Astrocyte (in vitro differentiated cells and primary cell): ENCODE measurements around the gene ZNF292. TPM values are rescaled to one million over a fixed set of nuclear protein-coding genes. Genes with fewer than 3 reads are reported as not detected.
A peak's percentile ranks its signal among the peaks of the same experiment; 100 is the strongest.
"Not testable (repeated sequence)": the region's sequence is repeated elsewhere in the genome, so short reads cannot be mapped to it uniquely, and the experiment has no call there.

Source experiments
- DNase-seq: peaks from one replicate; pipeline ENCODE4 v3.0.0-alpha.2; 2010; ENCODE audit warnings: low read depth
- FAIRE-seq: peaks from 2 replicates; lab custom pipeline; 2011; peaks lifted over from hg19 to GRCh38; lab: Jason Lieb, UNC
- H2AFZ ChIP-seq: 2 replicates; pipeline ENCODE4 v1.6.0; 2012; ENCODE audit warnings: low read depth, low read length, inconsistent platforms
- H3K27ac ChIP-seq: 2 replicates; pipeline ENCODE4 v1.5.1; 2011; ENCODE audit warnings: low read depth, low read length, inconsistent platforms
- H3K27me3 ChIP-seq: 2 replicates; pipeline ENCODE4 v1.6.0; 2011; ENCODE audit warnings: low read length, inconsistent platforms; ENCODE audit not compliant: insufficient read depth
- H3K36me3 ChIP-seq: 2 replicates; pipeline ENCODE4 v1.5.1; 2011; ENCODE audit warnings: low read length, inconsistent platforms; ENCODE audit not compliant: insufficient read depth
- H3K4me1 ChIP-seq: 2 replicates; pipeline ENCODE4 v1.5.1; 2011; ENCODE audit warnings: low read length, inconsistent platforms; ENCODE audit not compliant: insufficient read depth
- H3K4me2 ChIP-seq: 2 replicates; pipeline ENCODE4 v1.6.0; 2012; ENCODE audit warnings: low read length, inconsistent platforms
- H3K4me3 ChIP-seq: 2 replicates; pipeline ENCODE4 v1.5.1; 2011; ENCODE audit warnings: low read depth, mild to moderate bottlenecking, low read length, inconsistent platforms; ENCODE audit not compliant: insufficient read depth
- H3K79me2 ChIP-seq: 2 replicates; pipeline ENCODE4 v1.6.0; 2012; ENCODE audit warnings: mild to moderate bottlenecking, low read length, inconsistent platforms; ENCODE audit not compliant: insufficient read depth
- H3K9ac ChIP-seq: 2 replicates; pipeline ENCODE4 v1.6.0; 2012; ENCODE audit warnings: mild to moderate bottlenecking, low read length, inconsistent platforms
- H3K9me3 ChIP-seq: 2 replicates; pipeline ENCODE4 v1.5.1; 2012; ENCODE audit warnings: low read depth, mild to moderate bottlenecking, low read length, inconsistent platforms; ENCODE audit not compliant: insufficient read depth
- H4K20me1 ChIP-seq: 2 replicates; pipeline ENCODE4 v1.6.0; 2012; ENCODE audit warnings: low read length, inconsistent platforms; ENCODE audit not compliant: insufficient read depth
- H3K27ac Mint-ChIP-seq: one replicate; pipeline ENCODE4 v1.8.0; 2021; ENCODE audit warnings: mild to moderate bottlenecking, mixed read lengths; ENCODE audit not compliant: unreplicated experiment
- H3K27me3 Mint-ChIP-seq: one replicate; pipeline ENCODE4 v1.8.0; 2021; ENCODE audit warnings: low read depth, mixed read lengths; ENCODE audit not compliant: unreplicated experiment
- H3K36me3 Mint-ChIP-seq: one replicate; pipeline ENCODE4 v1.8.0; 2021; ENCODE audit warnings: low read depth, mixed read lengths; ENCODE audit not compliant: unreplicated experiment
- H3K4me1 Mint-ChIP-seq: one replicate; pipeline ENCODE4 v1.8.0; 2021; ENCODE audit warnings: low read depth, mixed read lengths; ENCODE audit not compliant: unreplicated experiment
- H3K4me3 Mint-ChIP-seq: one replicate; pipeline ENCODE4 v1.8.0; 2021; ENCODE audit warnings: mild to moderate bottlenecking, moderate library complexity, mixed read lengths; ENCODE audit not compliant: unreplicated experiment
- H3K9me3 Mint-ChIP-seq: one replicate; pipeline ENCODE4 v1.8.0; 2021; ENCODE audit warnings: mild to moderate bottlenecking, mixed read lengths; ENCODE audit not compliant: unreplicated experiment
- EZH2 ChIP-seq: IDR thresholded peaks from 2 replicates; pipeline ENCODE4 v1.6.1; 2012; ENCODE audit warnings: mild to moderate bottlenecking, low read length, inconsistent platforms; ENCODE audit not compliant: insufficient read depth
- total RNA-seq: library from RNA; stranded (reverse); gene quantifications from 2 replicates; pipeline ENCODE4 v1.2.1, GENCODE V29; 2021
- TF ChIP-seq, protein P1 (sequence below): IDR thresholded peaks from 2 replicates; pipeline ENCODE4 v1.5.1; 2011; ENCODE audit warnings: low read depth, mild to moderate bottlenecking, inconsistent platforms, low read length, moderate library complexity; ENCODE audit not compliant: insufficient read depth

The ZNF292 gene
- total RNA-seq, 1 donor from 2014 or later, result 31.5 TPM

DNA sequence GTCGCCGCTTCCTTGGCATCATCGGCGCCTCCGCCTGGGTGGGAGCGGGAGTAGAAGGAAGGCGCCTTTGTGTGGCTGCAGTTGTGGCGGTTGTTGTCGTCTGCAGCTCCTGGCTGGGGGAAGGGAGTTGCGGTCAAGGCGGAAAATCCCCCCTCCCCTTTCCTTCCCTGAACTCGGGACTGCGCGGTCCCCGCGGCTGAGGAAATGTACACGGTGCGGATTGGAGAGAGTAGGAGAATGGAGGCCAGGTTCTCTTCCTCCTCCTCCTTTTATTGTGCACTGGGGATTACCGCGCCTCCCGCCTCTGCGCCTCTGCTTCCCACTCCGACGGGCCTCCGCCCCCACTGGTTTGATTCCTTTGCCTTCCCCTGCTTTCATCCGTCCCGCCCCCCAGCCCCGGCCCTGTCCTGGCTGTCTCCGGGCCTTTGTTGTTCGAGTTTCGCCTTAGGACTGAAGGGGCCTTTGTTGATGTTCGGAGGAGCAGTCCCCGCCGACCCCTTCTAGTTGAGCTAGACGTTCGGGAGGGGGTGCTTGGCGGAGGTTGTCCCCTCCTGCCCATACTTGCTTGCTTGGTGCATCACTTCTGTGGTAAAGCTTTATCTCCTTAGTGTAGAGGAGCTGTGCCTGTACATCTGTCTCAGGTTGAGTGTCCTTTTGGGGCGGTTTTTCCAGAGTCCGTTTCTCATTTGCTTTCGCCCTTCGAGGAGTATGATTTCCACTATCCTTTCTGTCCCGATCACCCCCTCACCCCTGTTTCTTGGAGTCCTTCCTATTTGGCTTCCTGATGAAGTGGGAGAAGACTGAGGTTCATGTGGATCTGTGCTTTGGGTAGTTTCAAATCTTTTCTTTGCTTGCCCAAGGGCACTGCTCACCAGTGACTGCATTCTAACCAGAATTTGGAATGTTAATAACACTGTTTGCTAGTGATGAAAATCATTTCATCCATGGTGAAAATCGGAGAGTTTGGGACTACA lies 764 bp downstream of the ZNF292 start:
- Histone ChIP-seq H3K27ac (peak overlapping the region; percentile 95), H4K20me1 (peaks cover 43% of the 10 kb centered on the region), H3K9me3 (no peaks in the 10 kb centered on the region), H3K79me2 (peaks cover 67% of the 10 kb centered on the region), H2AFZ (peak overlapping the region; percentile 94), H3K4me3 (peak overlapping the region; percentile 84), H3K9ac (peak overlapping the region; percentile 92), H3K27me3 (no peaks in the 10 kb centered on the region), H3K4me2 (peak overlapping the region; percentile 97), H3K4me1 (peaks cover 17% of the 10 kb centered on the region), H3K36me3 (no peaks in the 10 kb centered on the region)
- peak; percentile 44 for DNase-seq
- Mint-ChIP-seq H3K4me3 (peak overlapping the region; percentile 98), H3K4me1 (peaks cover 20% of the 10 kb centered on the region), H3K36me3 (no peaks in the 10 kb centered on the region), H3K27me3 (no peaks in the 10 kb centered on the region), H3K9me3 (no peaks in the 10 kb centered on the region), H3K27ac (peak overlapping the region; percentile 86)
- TF ChIP-seq, protein P1, sequence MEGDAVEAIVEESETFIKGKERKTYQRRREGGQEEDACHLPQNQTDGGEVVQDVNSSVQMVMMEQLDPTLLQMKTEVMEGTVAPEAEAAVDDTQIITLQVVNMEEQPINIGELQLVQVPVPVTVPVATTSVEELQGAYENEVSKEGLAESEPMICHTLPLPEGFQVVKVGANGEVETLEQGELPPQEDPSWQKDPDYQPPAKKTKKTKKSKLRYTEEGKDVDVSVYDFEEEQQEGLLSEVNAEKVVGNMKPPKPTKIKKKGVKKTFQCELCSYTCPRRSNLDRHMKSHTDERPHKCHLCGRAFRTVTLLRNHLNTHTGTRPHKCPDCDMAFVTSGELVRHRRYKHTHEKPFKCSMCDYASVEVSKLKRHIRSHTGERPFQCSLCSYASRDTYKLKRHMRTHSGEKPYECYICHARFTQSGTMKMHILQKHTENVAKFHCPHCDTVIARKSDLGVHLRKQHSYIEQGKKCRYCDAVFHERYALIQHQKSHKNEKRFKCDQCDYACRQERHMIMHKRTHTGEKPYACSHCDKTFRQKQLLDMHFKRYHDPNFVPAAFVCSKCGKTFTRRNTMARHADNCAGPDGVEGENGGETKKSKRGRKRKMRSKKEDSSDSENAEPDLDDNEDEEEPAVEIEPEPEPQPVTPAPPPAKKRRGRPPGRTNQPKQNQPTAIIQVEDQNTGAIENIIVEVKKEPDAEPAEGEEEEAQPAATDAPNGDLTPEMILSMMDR, result no peak
- no peak for TF ChIP-seq EZH2
- no peak for FAIRE-seq

DNA sequence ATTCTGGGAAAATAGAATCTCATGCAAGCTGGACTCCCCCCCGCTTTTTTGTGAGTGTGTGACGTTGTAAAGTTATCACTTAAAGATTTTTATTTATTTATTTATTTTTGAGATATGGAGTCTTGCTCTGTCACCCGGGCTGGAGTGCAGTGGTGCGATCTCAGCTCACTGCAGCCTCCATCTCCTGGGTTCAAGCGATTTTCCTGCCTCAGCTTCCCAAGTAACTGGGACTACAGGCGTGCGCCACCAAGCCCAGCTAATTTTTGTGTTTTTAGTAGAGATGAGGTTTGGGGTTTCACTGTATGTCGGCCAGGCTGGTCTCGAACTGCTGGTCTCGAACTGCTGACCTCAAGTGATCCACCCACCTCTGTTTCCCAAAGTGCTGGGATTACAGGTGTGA lies 2.2 kb downstream of the ZNF292 start:
- DNase-seq, H3K4me1 ChIP-seq, H3K4me3 ChIP-seq, H3K27ac ChIP-seq, H3K9me3 Mint-ChIP-seq, H3K9ac ChIP-seq, FAIRE-seq, H3K27me3 Mint-ChIP-seq, H3K9me3 ChIP-seq, H3K36me3 Mint-ChIP-seq, H2AFZ ChIP-seq, H3K27ac Mint-ChIP-seq, H3K27me3 ChIP-seq, H3K36me3 ChIP-seq: not testable (repeated sequence)
- Mint-ChIP-seq H3K4me3 (peak overlapping the region; percentile 23), H3K4me1 (peaks cover 18% of the 10 kb centered on the region)
- Histone ChIP-seq H3K4me2 (peak overlapping the region; percentile 97), H3K79me2 (peaks cover 82% of the 10 kb centered on the region), H4K20me1 (peaks cover 57% of the 10 kb centered on the region)

DNA sequence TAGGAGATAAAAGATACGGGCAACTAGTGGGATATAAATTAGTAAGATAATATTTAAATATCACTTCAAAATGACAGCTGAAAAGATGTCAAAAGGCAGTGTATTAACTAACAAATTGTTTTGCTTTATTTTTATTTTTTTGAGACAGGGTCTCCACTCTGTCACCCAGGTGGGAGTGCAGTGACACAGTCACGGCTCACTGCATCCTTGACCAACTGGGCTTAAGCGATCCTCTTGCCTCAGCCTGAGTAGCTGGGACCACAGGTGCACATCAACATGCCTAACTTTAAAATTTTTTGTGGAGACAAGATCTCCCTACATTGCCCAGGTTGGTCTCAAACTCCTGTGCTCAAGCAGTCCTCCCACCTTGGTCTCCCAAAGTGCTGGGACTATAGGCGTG lies 5.9 kb downstream of the ZNF292 start:
- Mint-ChIP-seq H3K36me3 (no peaks in the 10 kb centered on the region), H3K9me3 (no peaks in the 10 kb centered on the region), H3K27me3 (no peaks in the 10 kb centered on the region), H3K4me1 (peaks cover 23% of the 10 kb centered on the region), H3K4me3 (no peak overlapping the region), H3K27ac (no peak overlapping the region)
- Histone ChIP-seq H3K79me2 (peaks cover 100% of the 10 kb centered on the region), H3K9ac (no peak overlapping the region), H3K27ac (no peak overlapping the region), H3K36me3 (no peaks in the 10 kb centered on the region), H3K27me3 (no peaks in the 10 kb centered on the region), H4K20me1 (peaks cover 92% of the 10 kb centered on the region), H3K4me2 (no peak overlapping the region), H3K4me1 (peaks cover 3% of the 10 kb centered on the region), H2AFZ (no peak overlapping the region), H3K9me3 (no peaks in the 10 kb centered on the region), H3K4me3 (no peak overlapping the region)
- DNase-seq, result no peak
- TF ChIP-seq EZH2, result no peak
- TF ChIP-seq, protein P1, result no peak
- no peak for FAIRE-seq
